ENCODE data around the gene CAMTA1. TPM values are rescaled to one million over a fixed set of nuclear protein-coding genes. Genes with fewer than 3 reads are reported as not detected.

The CAMTA1 gene
- polyA plus RNA-seq, 1 donor from 2014 or later, result 162 TPM

GRCh38 chr1:7491109-7491817 lies 706.0 kb downstream of the CAMTA1 start:
- Histone ChIP-seq H3K9me2 (ENCODE audit: insufficient read depth, low read length) (no peaks in the 10 kb centered on the region), H3K79me2 (replicated peaks; ENCODE audit: insufficient read depth, low read length) (no peaks in the 10 kb centered on the region), H4K20me1 (ENCODE audit: insufficient read depth) (no peaks in the 10 kb centered on the region), H3K27ac (ENCODE audit: low read length) (no peak overlapping the region), H3K27me3 (ENCODE audit: insufficient read depth, low read depth, low read length) (no peaks in the 10 kb centered on the region), H3K4me2 (ENCODE audit: low read length) (no peak overlapping the region), H3K4me3 (ENCODE audit: low read length) (no peak overlapping the region), H3F3A (ENCODE audit: insufficient read depth, low read length, poor library complexity, severe bottlenecking) (no peaks in the 10 kb centered on the region), H3K9ac (ENCODE audit: low read length) (no peak overlapping the region), H3K36me3 (ENCODE audit: insufficient read depth, low read length) (no peaks in the 10 kb centered on the region), H3K9me3 (ENCODE audit: low read length) (no peaks in the 10 kb centered on the region), H2AFZ (ENCODE audit: low read depth, low read length) (no peak overlapping the region)
- TF ChIP-seq EZH2 (IDR thresholded peaks at IDR 0.05; ENCODE audit: borderline replicate concordance, insufficient read depth, low read length, poor library complexity, severe bottlenecking), result no peak
- TF ChIP-seq RAD21 (conservative IDR thresholded peaks at IDR 0.05), result no peak
- no peak for TF ChIP-seq TAF1 (IDR thresholded peaks at IDR 0.05; ENCODE audit: low read depth)
- no peak for TF ChIP-seq SMC3 (conservative IDR thresholded peaks at IDR 0.05; ENCODE audit: poor library complexity)
- TF ChIP-seq MXI1 (conservative IDR thresholded peaks at IDR 0.05; ENCODE audit: poor library complexity, severe bottlenecking), result no peak
- TF ChIP-seq POLR2AphosphoS5 (IDR thresholded peaks at IDR 0.05), result no peak

DNA sequence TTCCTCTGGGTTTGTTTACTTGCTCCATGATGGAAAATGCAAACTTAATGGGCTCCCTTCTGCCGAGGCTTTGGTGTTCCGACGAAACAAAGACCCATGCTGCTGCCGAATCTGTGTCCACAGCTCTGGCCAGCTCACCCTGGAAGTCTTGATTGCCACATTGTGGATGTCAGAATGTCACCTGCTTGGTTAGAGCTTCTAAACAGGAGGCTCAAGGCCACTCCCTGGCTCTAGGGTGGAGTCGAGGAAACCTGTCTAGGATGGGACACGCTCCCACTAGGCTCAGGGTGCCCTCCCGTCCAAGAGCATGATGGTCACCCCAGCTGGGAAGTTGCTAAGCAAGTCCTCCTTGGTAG lies 706.5 kb downstream of the CAMTA1 start:
- no peak overlapping the region for H3K4me2 ChIP-seq (ENCODE audit: low read length)
- no peak overlapping the region for H3K9ac ChIP-seq (ENCODE audit: low read length)
- H3K4me3 ChIP-seq (ENCODE audit: low read length), result no peak overlapping the region

More for the DNA sequence above, 706.5 kb downstream of the CAMTA1 start:
- Histone ChIP-seq H3K36me3 (ENCODE audit: insufficient read depth, low read length) (no peaks in the 10 kb centered on the region), H2AFZ (ENCODE audit: low read depth, low read length) (no peak overlapping the region), H3K27ac (ENCODE audit: low read length) (no peak overlapping the region), H3K9me2 (ENCODE audit: insufficient read depth, low read length) (no peaks in the 10 kb centered on the region), H3F3A (ENCODE audit: insufficient read depth, low read length, poor library complexity, severe bottlenecking) (no peaks in the 10 kb centered on the region), H3K79me2 (replicated peaks; ENCODE audit: insufficient read depth, low read length) (no peaks in the 10 kb centered on the region), H3K27me3 (ENCODE audit: insufficient read depth, low read depth, low read length) (no peaks in the 10 kb centered on the region), H4K20me1 (ENCODE audit: insufficient read depth) (no peaks in the 10 kb centered on the region), H3K9me3 (ENCODE audit: low read length) (no peaks in the 10 kb centered on the region)
- TF ChIP-seq RAD21 (conservative IDR thresholded peaks at IDR 0.05) (no peak), EP300 (conservative IDR thresholded peaks at IDR 0.05; ENCODE audit: poor library complexity, severe bottlenecking) (no peak), POLR2AphosphoS5 (IDR thresholded peaks at IDR 0.05) (no peak), MXI1 (conservative IDR thresholded peaks at IDR 0.05; ENCODE audit: poor library complexity, severe bottlenecking) (no peak), TAF1 (IDR thresholded peaks at IDR 0.05; ENCODE audit: low read depth) (no peak)
- TF ChIP-seq, protein P1, sequence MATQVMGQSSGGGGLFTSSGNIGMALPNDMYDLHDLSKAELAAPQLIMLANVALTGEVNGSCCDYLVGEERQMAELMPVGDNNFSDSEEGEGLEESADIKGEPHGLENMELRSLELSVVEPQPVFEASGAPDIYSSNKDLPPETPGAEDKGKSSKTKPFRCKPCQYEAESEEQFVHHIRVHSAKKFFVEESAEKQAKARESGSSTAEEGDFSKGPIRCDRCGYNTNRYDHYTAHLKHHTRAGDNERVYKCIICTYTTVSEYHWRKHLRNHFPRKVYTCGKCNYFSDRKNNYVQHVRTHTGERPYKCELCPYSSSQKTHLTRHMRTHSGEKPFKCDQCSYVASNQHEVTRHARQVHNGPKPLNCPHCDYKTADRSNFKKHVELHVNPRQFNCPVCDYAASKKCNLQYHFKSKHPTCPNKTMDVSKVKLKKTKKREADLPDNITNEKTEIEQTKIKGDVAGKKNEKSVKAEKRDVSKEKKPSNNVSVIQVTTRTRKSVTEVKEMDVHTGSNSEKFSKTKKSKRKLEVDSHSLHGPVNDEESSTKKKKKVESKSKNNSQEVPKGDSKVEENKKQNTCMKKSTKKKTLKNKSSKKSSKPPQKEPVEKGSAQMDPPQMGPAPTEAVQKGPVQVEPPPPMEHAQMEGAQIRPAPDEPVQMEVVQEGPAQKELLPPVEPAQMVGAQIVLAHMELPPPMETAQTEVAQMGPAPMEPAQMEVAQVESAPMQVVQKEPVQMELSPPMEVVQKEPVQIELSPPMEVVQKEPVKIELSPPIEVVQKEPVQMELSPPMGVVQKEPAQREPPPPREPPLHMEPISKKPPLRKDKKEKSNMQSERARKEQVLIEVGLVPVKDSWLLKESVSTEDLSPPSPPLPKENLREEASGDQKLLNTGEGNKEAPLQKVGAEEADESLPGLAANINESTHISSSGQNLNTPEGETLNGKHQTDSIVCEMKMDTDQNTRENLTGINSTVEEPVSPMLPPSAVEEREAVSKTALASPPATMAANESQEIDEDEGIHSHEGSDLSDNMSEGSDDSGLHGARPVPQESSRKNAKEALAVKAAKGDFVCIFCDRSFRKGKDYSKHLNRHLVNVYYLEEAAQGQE (IDR thresholded peaks at IDR 0.05; ENCODE audit: borderline replicate concordance), result no peak

Data from neural cell (in vitro differentiated cells).